K562 (cell line): ENCODE results near the gene FHDC1. TPM values are rescaled to one million over a fixed set of nuclear protein-coding genes. Genes with fewer than 3 reads are reported as not detected.

ENCODE experiments used
- ATAC-seq: fragments of 200-7000 bp; cut with Tn5 transposase; 3 replicates; pipeline ENCODE4 v1.9.1; 2020; ENCODE audit warnings: moderate library complexity
- BruUV-seq: library from RNA; stranded (reverse); fragments of 400-500 nt; replicated peaks from 2 replicates; lab custom pipeline; 2021; lab: Mats Ljungman, UMichigan
- CTCF ChIA-PET: fragments of 300-600 bp; formaldehyde crosslinking; extraction: SDS; loops from one replicate; lab custom pipeline; 2021; ENCODE audit warnings: low intra/inter-chr PET ratio; lab: Yijun Ruan, JAX
- POLR2A ChIA-PET: fragments of 300-600, 350-650 bp; sonication (Branson Sonifier 250); formaldehyde crosslinking; extraction: SDS; loops from one replicate; lab custom pipeline; 2021; ENCODE audit warnings: antibody characterized with exemption, inconsistent platforms; lab: Yijun Ruan, JAX
- DNase-seq, 4 experiments: peaks; one replicate each; pipeline versions ENCODE4 v3.0.0 to v3.0.0-alpha.2; 2011 to 2018; ENCODE audit warnings: low spot score in 3 of 4, mixed read lengths in 3 of 4; ENCODE audit errors: extremely low read depth in 1 of 4
- FAIRE-seq: peaks from 2 replicates; lab custom pipeline; 2011; peaks lifted over from hg19 to GRCh38; lab: Jason Lieb, UNC
- H2AFZ ChIP-seq: 2 replicates; pipeline ENCODE4 v1.6.0; 2011; ENCODE audit warnings: low read depth, low read length, control low read depth, inconsistent platforms
- H3K27ac ChIP-seq: fragments of 200-600 bp; 3 replicates; pipeline ENCODE4 v1.8.0; 2011; ENCODE audit warnings: low read depth, mild to moderate bottlenecking, control low read depth, inconsistent platforms, low read length, moderate library complexity, mixed read lengths; ENCODE audit errors: extremely low read depth
- H3K27me3 ChIP-seq, 2 experiments: fragments of 300-600 bp in 1 of 2; 2 replicates in 1 of 2; 3 replicates in 1 of 2; pipeline versions ENCODE4 v1.6.0 to v1.8.0; 2011; ENCODE audit warnings: inconsistent platforms in 2 of 2, low read length in 2 of 2, mild to moderate bottlenecking in 1 of 2, mixed read lengths in 1 of 2, moderate library complexity in 1 of 2; ENCODE audit not compliant: control insufficient read depth in 2 of 2, insufficient read depth in 2 of 2
- H3K36me3 ChIP-seq: fragments of 300-600 bp; 3 replicates; pipeline ENCODE4 v1.8.0; 2011; ENCODE audit warnings: mild to moderate bottlenecking, low read length, inconsistent platforms; ENCODE audit not compliant: control insufficient read depth, insufficient read depth
- H3K4me1 ChIP-seq, 2 experiments: fragments of 200-600 bp in 1 of 2; replicated peaks in 1 of 2; 2 replicates in 1 of 2; 3 replicates in 1 of 2; pipeline versions ENCODE4 v1.5.1 to v1.8.0; 2011; ENCODE audit warnings: inconsistent platforms in 2 of 2, low read length in 2 of 2, mild to moderate bottlenecking in 1 of 2, mixed read lengths in 1 of 2, moderate library complexity in 1 of 2; ENCODE audit not compliant: control insufficient read depth in 2 of 2, insufficient read depth in 2 of 2
- H3K4me2 ChIP-seq: 2 replicates; pipeline ENCODE4 v1.6.1; 2011; ENCODE audit warnings: low read length, control low read depth, inconsistent platforms, mixed read lengths; ENCODE audit not compliant: insufficient read depth
- H3K4me3 ChIP-seq: fragments of 200-600 bp; sonication (generic), shearing (Covaris generic); 2 replicates; pipeline ENCODE4 v1.5.1; 2016; ENCODE audit warnings: control low read depth, inconsistent platforms
- H3K79me2 ChIP-seq: fragments of 200-600 bp; 3 replicates; pipeline ENCODE4 v1.8.0; 2011; ENCODE audit warnings: low read length, inconsistent platforms; ENCODE audit not compliant: control insufficient read depth, insufficient read depth
- H3K9ac ChIP-seq, 2 experiments: 2 replicates each; pipeline versions ENCODE4 v1.6.0 to v1.6.1; 2011; ENCODE audit warnings: low read depth in 2 of 2, low read length in 2 of 2, control low read depth in 1 of 2, inconsistent platforms in 1 of 2, mild to moderate bottlenecking in 1 of 2, mixed read lengths in 1 of 2; ENCODE audit not compliant: insufficient read depth in 1 of 2
- H3K9me1 ChIP-seq: one replicate; pipeline ENCODE4 v1.6.0; 2011; ENCODE audit warnings: inconsistent platforms, mild to moderate bottlenecking, low read length, moderate library complexity; ENCODE audit not compliant: control insufficient read depth, insufficient read depth
- H3K9me3 ChIP-seq: replicated peaks from 2 replicates; pipeline ENCODE4 v1.5.1; 2011; ENCODE audit warnings: low read depth, low read length, inconsistent platforms; ENCODE audit not compliant: control insufficient read depth, insufficient read depth
- H4K20me1 ChIP-seq: replicated peaks from 2 replicates; pipeline ENCODE4 v1.6.1; 2011; ENCODE audit warnings: low read length, inconsistent platforms, mixed read lengths; ENCODE audit not compliant: control insufficient read depth, insufficient read depth
- DDX20 ChIP-seq: fragments of 450-650 bp; IDR thresholded peaks from 2 replicates; pipeline ENCODE4 v1.6.1; 2016; ENCODE audit warnings: missing genetic modification characterization, low read depth, mild to moderate bottlenecking, missing compliant biosample characterization, moderate library complexity
- MECOM ChIP-seq: fragments of 250-450 bp; sonication (Bioruptor Pico); IDR thresholded peaks from 2 replicates; pipeline ENCODE4 v1.8.0; 2022; ENCODE audit warnings: inconsistent platforms
- PHB ChIP-seq: fragments of 250-450 bp; sonication (Bioruptor Pico); IDR thresholded peaks from 2 replicates; pipeline ENCODE4 v1.5.0; 2021
- WGBS: fragments of 100-300 bp; shearing (Covaris generic); methylation state at CpG from one replicate; pipeline ENCODE4 v1.1.6; 2016; ENCODE audit warnings: low coverage, mixed read lengths; ENCODE audit not compliant: insufficient coverage; ENCODE audit errors: missing lambda C conversion rate; 5-methylcytosine and 5-hydroxymethylcytosine counted together
- in situ Hi-C: fragments of 300-500 bp; cut with MboI; formaldehyde crosslinking; loops from 4 replicates; pipeline ENCODE4 v1.15.0; 2018; ENCODE audit warnings: inconsistent platforms, mixed read lengths
- intact Hi-C: fragments of 100-400 bp; cut with micrococcal nuclease; formaldehyde crosslinking; loops from 2 replicates; pipeline ENCODE4 v1.14.2; 2022
- polyA plus RNA-seq, 8 experiments: library from polyadenylated mRNA; depleted of rRNA in 4 of 8; stranded (reverse) in 5 of 8; unstranded in 3 of 8; fragments of >200 nt; fragmentation: Nextera tagmentation in 2 of 8; fragmentation: Illumina TruSeq in 1 of 8; extraction: Ambion mirVana in 2 of 8; extraction: Trizol in 1 of 8; gene quantifications; 2 replicates each; pipeline versions ENCODE4 v1.2.1 to v1.2.3, GENCODE V29; 2011 to 2014; ENCODE audit warnings: inconsistent platforms in 1 of 8, missing spikeins in 1 of 8
- total RNA-seq, 7 experiments: library from RNA; depleted of rRNA in 6 of 7; stranded (reverse); fragments of >200 nt in 6 of 7; fragmentation: Illumina TruSeq in 2 of 7; extraction: Trizol in 2 of 7; gene quantifications; 2 replicates each; pipeline versions ENCODE4 v1.2.1 to v1.2.3, GENCODE V29; 2011 to 2021; ENCODE audit warnings: low replicate concordance in 1 of 7

Gene FHDC1
- total and polyA plus RNA-seq, 9 of the 15 experiments (the other 6 are each of a cell fraction or from before 2014, with no cell fraction given): 0.01 to 0.43 (median 0.07) TPM

- ChIA-PET POLR2A (interaction anchor here (0.6 to 1.0 kb wide), 2 partner anchors 24 to 61 kb away, joined by 3 read pairs; no protein-coding TSS in a partner anchor), CTCF (no interaction called here)
- no peak for ATAC-seq
- FAIRE-seq: no peak
- Histone ChIP-seq H3K79me2 (no peaks in the 10 kb centered on the region), H3K4me1 (peaks cover 0 to 3% of the 10 kb centered on the region in 2 experiments; a peak in 2 of 5 replicates), H3K4me2 (no peak overlapping the region), H3K36me3 (no peaks in the 10 kb centered on the region), H2AFZ (no peak overlapping the region), H3K4me3 (no peak overlapping the region), H3K9me1 (no peaks in the 10 kb centered on the region), H3K9ac (no peak overlapping the region), H4K20me1 (peaks cover 3% of the 10 kb centered on the region; the same call in 1 of the 2 replicates), H3K9me3 (no peaks in the 10 kb centered on the region), H3K27me3 (peaks cover 11 to 15% of the 10 kb centered on the region in 2 experiments), H3K27ac (no peak overlapping the region)
- TF ChIP-seq MECOM (CRISPR knock-in tag): no peak
- in situ Hi-C loops (no loop called here), intact Hi-C loops (no loop called here)
- no TSS peak for BruUV-seq
- DNase-seq: no peak
- 3% methylated on average over 4 of the region's 4 CpGs for WGBS
Measured at GRCh38 chr4:152944666-152945320, 8.7 kb downstream of the FHDC1 start.

- H3K9ac ChIP-seq: no peak overlapping the region
- no peak overlapping the region for H2AFZ ChIP-seq
- TF ChIP-seq PHB: no peak
- TF ChIP-seq DDX20 (tag): no peak
- TF ChIP-seq, all 486 proteins: peak for 0
- ChIA-PET POLR2A (no interaction called here), CTCF (no interaction called here)
- in situ Hi-C loops: no loop called here
- no peak for ATAC-seq
- 40% methylated on average over 9 of the region's 9 CpGs for WGBS
- BruUV-seq: no TSS peak
- no peak for FAIRE-seq
- peaks cover 0 to 3% of the 10 kb centered on the region in 2 experiments; a peak in 2 of 5 replicates for H3K4me1 ChIP-seq
- DNase-seq: no peak
- H3K9me3 ChIP-seq: no peaks in the 10 kb centered on the region
- H3K27me3 ChIP-seq: peaks cover 7 to 15% of the 10 kb centered on the region in 2 experiments
- intact Hi-C loops: no loop called here
- H3K9me1 ChIP-seq: no peaks in the 10 kb centered on the region
- H4K20me1 ChIP-seq: peaks cover 4% of the 10 kb centered on the region; the same call in 1 of the 2 replicates
- H3K4me2 ChIP-seq: no peak overlapping the region
- no peak overlapping the region for H3K4me3 ChIP-seq
- H3K27ac ChIP-seq: no peak overlapping the region
- no peaks in the 10 kb centered on the region for H3K79me2 ChIP-seq
- no peaks in the 10 kb centered on the region for H3K36me3 ChIP-seq
Measured at GRCh38 chr4:152945639-152946038, 9.5 kb downstream of the FHDC1 start.
